ENCODE data around the gene LAMC2. TPM values are rescaled to one million over a fixed set of nuclear protein-coding genes. Genes with fewer than 3 reads are reported as not detected.

The LAMC2 gene
- total RNA-seq (under 1 TPM; 0.90 to 0.91 TPM), polyA plus RNA-seq (1 to 10 TPM; 1.0 to 1.2 TPM)
- long read RNA-seq, donor 1, partial matches to known transcripts, result 0 of 1 reads
- long read RNA-seq, donor 1, other reads (novel, unspliced or antisense), result 1 of 1 reads
- long read RNA-seq, donor 2, partial matches to known transcripts, result 1 of 1 reads
- long read RNA-seq, donor 2, other reads (novel, unspliced or antisense), result 0 of 1 reads

GRCh38 chr1:183185941-183186490 lies at the start of gene LAMC2:
LAMC2 (plus strand) TSS chr1:183186264; CDS start chr1:183186353, 89 bp downstream.
- Histone ChIP-seq H3K4me3 (ENCODE audit: low read length in 2 of 2) (no peak within 1 kb of the TSS), H3K27ac (ENCODE audit: low read depth in 1 of 2, low read length in 2 of 2) (no peak within 1 kb of the TSS), H3K9me3 (ENCODE audit: control insufficient read depth, low read length) (no peaks in the 10 kb centered on the region), H3K27me3 (ENCODE audit: control insufficient read depth in 1 of 2, insufficient read depth in 2 of 2, low read length in 1 of 2) (no peaks in the 10 kb centered on the region), H3K36me3 (ENCODE audit: control insufficient read depth in 1 of 2, insufficient read depth in 2 of 2, low read length in 1 of 2) (no peaks in the 10 kb centered on the region), H3K4me1 (ENCODE audit: control insufficient read depth in 1 of 2, insufficient read depth in 2 of 2, low read length in 2 of 2) (no peaks in the 10 kb centered on the region)
- intact Hi-C loops (cut with DNase I), result no loop called here
- ATAC-seq (ENCODE audit: low FRiP score) (peak; percentile 56), DNase-seq (no peak)
- whole genome bisulfite sequencing, 2 donors, result 53 to 60% methylated on average over 26 to 30 of the region's 30 CpGs

DNA sequence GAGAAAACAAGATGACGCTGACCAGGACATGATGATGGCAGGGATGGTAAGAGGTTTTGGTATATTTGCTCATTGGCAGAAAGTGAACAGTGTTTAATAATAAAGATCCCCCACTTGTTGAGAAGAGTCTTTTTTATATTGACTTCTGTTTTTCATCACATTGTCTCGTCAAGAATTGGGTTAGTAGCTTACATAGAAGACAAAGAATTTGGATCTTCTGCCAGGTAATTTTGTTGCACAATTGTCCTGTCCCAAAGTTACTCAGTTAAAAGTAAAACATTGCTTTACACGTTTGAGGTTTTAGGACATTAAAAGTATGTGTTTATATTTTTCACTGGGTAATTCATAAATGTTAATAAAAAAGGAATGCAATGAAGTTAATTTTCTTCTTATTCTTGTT lies 48.3 kb upstream of the LAMC2 start:
- intact Hi-C loops (cut with DNase I), result loop anchor here in 1 of 2 donors (10.0 kb wide), 2 partner anchors 97 to 283 kb away; no protein-coding TSS in a partner anchor
- H3K36me3 ChIP-seq (ENCODE audit: control insufficient read depth in 1 of 2, insufficient read depth in 2 of 2, low read length in 1 of 2), result peaks cover 15 to 19% of the 10 kb centered on the region in 2 donors
- no peaks in the 10 kb centered on the region for H3K27me3 ChIP-seq (ENCODE audit: control insufficient read depth in 1 of 2, insufficient read depth in 2 of 2, low read length in 1 of 2)
- H3K4me3 ChIP-seq (ENCODE audit: low read length in 2 of 2), result no peak overlapping the region
- no peak overlapping the region for H3K27ac ChIP-seq (ENCODE audit: low read depth in 1 of 2, low read length in 2 of 2)
- no peaks in the 10 kb centered on the region for H3K4me1 ChIP-seq (ENCODE audit: control insufficient read depth in 1 of 2, insufficient read depth in 2 of 2, low read length in 2 of 2)
- no peak for ATAC-seq (ENCODE audit: low FRiP score)
- no peak for DNase-seq
- 51 to 56% methylated on average over 3 of the region's 3 CpGs for WGBS, 2 donors
- no peaks in the 10 kb centered on the region for H3K9me3 ChIP-seq (ENCODE audit: control insufficient read depth, low read length)

- Histone ChIP-seq H3K27me3 (ENCODE audit: control insufficient read depth in 1 of 2, insufficient read depth in 2 of 2, low read length in 1 of 2) (no peaks in the 10 kb centered on the region), H3K4me3 (ENCODE audit: low read length in 2 of 2) (no peak overlapping the region), H3K27ac (ENCODE audit: low read depth in 1 of 2, low read length in 2 of 2) (no peak overlapping the region), H3K4me1 (ENCODE audit: control insufficient read depth in 1 of 2, insufficient read depth in 2 of 2, low read length in 2 of 2) (no peaks in the 10 kb centered on the region), H3K9me3 (ENCODE audit: control insufficient read depth, low read length) (no peaks in the 10 kb centered on the region), H3K36me3 (ENCODE audit: control insufficient read depth in 1 of 2, insufficient read depth in 2 of 2, low read length in 1 of 2) (peaks cover 14 to 18% of the 10 kb centered on the region in 2 donors)
- no peak for DNase-seq
- no peak for ATAC-seq (ENCODE audit: low FRiP score)
- intact Hi-C loops (cut with DNase I), result loop anchor here in 1 of 2 donors (10.0 kb wide), 2 partner anchors 96 to 284 kb away; no protein-coding TSS in a partner anchor
- 68 to 73% methylated on average over 4 of the region's 4 CpGs for WGBS, 2 donors
These were observed 47.8 kb upstream of the LAMC2 start for GRCh38 chr1:183138301-183138700.

- Histone ChIP-seq H3K27ac (ENCODE audit: low read depth in 1 of 2, low read length in 2 of 2) (no peak overlapping the region), H3K4me3 (ENCODE audit: low read length in 2 of 2) (no peak overlapping the region), H3K27me3 (ENCODE audit: control insufficient read depth in 1 of 2, insufficient read depth in 2 of 2, low read length in 1 of 2) (no peaks in the 10 kb centered on the region), H3K36me3 (ENCODE audit: control insufficient read depth in 1 of 2, insufficient read depth in 2 of 2, low read length in 1 of 2) (peaks cover 12 to 16% of the 10 kb centered on the region in 2 donors), H3K4me1 (ENCODE audit: control insufficient read depth in 1 of 2, insufficient read depth in 2 of 2, low read length in 2 of 2) (no peaks in the 10 kb centered on the region), H3K9me3 (ENCODE audit: control insufficient read depth, low read length) (no peaks in the 10 kb centered on the region)
- no peak for ATAC-seq (ENCODE audit: low FRiP score)
- DNase-seq, result no peak
- intact Hi-C loops (cut with DNase I), result loop anchor here in 1 of 2 donors (10.0 kb wide), 2 partner anchors 95 to 285 kb away; no protein-coding TSS in a partner anchor
- 79 to 80% methylated on average over 4 of the region's 4 CpGs for WGBS, 2 donors
These were observed 46.7 kb upstream of the LAMC2 start for GRCh38 chr1:183139281-183139942.

- Histone ChIP-seq H3K4me3 (ENCODE audit: low read length in 2 of 2) (no peak overlapping the region), H3K36me3 (ENCODE audit: control insufficient read depth in 1 of 2, insufficient read depth in 2 of 2, low read length in 1 of 2) (peaks cover 10% of the 10 kb centered on the region in 2 donors), H3K27me3 (ENCODE audit: control insufficient read depth in 1 of 2, insufficient read depth in 2 of 2, low read length in 1 of 2) (no peaks in the 10 kb centered on the region), H3K9me3 (ENCODE audit: control insufficient read depth, low read length) (no peaks in the 10 kb centered on the region), H3K27ac (ENCODE audit: low read depth in 1 of 2, low read length in 2 of 2) (no peak overlapping the region), H3K4me1 (ENCODE audit: control insufficient read depth in 1 of 2, insufficient read depth in 2 of 2, low read length in 2 of 2) (no peaks in the 10 kb centered on the region)
- intact Hi-C loops (cut with DNase I), result loop anchor here in 1 of 2 donors (10.0 kb wide), 1 partner anchor 176 kb away; no protein-coding TSS in a partner anchor
- ATAC-seq (ENCODE audit: low FRiP score), result no peak
- DNase-seq, result no peak
These were observed 45.4 kb upstream of the LAMC2 start for GRCh38 chr1:183140633-183141032.

DNA sequence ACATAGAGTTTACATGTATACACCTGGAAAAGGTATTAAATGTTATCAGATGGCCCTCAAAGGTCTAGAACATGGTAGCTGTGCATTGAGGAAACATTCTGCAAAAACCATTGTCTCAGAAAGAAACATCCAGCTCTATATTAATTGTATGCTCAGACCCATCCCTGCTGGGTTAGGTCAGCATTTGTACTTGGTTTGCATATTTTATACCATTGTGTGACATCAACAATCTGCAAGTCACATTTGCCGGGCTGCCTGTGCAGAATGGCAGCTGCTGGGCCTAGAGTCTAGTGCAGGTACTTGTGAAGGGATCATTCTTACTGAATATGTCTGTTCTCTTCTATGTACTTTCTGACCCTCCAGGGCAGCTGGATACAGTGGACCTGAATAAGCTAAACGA lies 43.9 kb upstream of the LAMC2 start:
- H3K27ac ChIP-seq (ENCODE audit: low read depth in 1 of 2, low read length in 2 of 2), result no peak overlapping the region
- WGBS, 2 donors, result 75 to 79% methylated on average over 2 of the region's 2 CpGs

GRCh38 chr1:183143576-183144315 lies 42.3 kb upstream of the LAMC2 start:
- Histone ChIP-seq H3K27me3 (ENCODE audit: control insufficient read depth in 1 of 2, insufficient read depth in 2 of 2, low read length in 1 of 2) (no peaks in the 10 kb centered on the region), H3K4me3 (ENCODE audit: low read length in 2 of 2) (no peak overlapping the region), H3K4me1 (ENCODE audit: control insufficient read depth in 1 of 2, insufficient read depth in 2 of 2, low read length in 2 of 2) (peaks cover 0 to 1% of the 10 kb centered on the region in 2 donors), H3K27ac (ENCODE audit: low read depth in 1 of 2, low read length in 2 of 2) (no peak overlapping the region), H3K9me3 (ENCODE audit: control insufficient read depth, low read length) (no peaks in the 10 kb centered on the region), H3K36me3 (ENCODE audit: control insufficient read depth in 1 of 2, insufficient read depth in 2 of 2, low read length in 1 of 2) (peaks cover 6 to 10% of the 10 kb centered on the region in 2 donors)
- 33 to 34% methylated on average over 7 of the region's 7 CpGs for WGBS, 2 donors
- DNase-seq, result no peak
- ATAC-seq (ENCODE audit: low FRiP score), result no peak
- intact Hi-C loops (cut with DNase I), result loop anchor here in 1 of 2 donors (10.0 kb wide), 1 partner anchor 179 kb away; no protein-coding TSS in a partner anchor

More for the DNA sequence above, 43.9 kb upstream of the LAMC2 start:
- intact Hi-C loops (cut with DNase I), result loop anchor here in 1 of 2 donors (10.0 kb wide), 1 partner anchor 177 kb away; no protein-coding TSS in a partner anchor
- Histone ChIP-seq H3K4me3 (ENCODE audit: low read length in 2 of 2) (no peak overlapping the region), H3K4me1 (ENCODE audit: control insufficient read depth in 1 of 2, insufficient read depth in 2 of 2, low read length in 2 of 2) (no peaks in the 10 kb centered on the region), H3K27me3 (ENCODE audit: control insufficient read depth in 1 of 2, insufficient read depth in 2 of 2, low read length in 1 of 2) (no peaks in the 10 kb centered on the region), H3K36me3 (ENCODE audit: control insufficient read depth in 1 of 2, insufficient read depth in 2 of 2, low read length in 1 of 2) (peaks cover 7 to 10% of the 10 kb centered on the region in 2 donors), H3K9me3 (ENCODE audit: control insufficient read depth, low read length) (no peaks in the 10 kb centered on the region)
- ATAC-seq (ENCODE audit: low FRiP score), result no peak
- DNase-seq, result no peak

DNA sequence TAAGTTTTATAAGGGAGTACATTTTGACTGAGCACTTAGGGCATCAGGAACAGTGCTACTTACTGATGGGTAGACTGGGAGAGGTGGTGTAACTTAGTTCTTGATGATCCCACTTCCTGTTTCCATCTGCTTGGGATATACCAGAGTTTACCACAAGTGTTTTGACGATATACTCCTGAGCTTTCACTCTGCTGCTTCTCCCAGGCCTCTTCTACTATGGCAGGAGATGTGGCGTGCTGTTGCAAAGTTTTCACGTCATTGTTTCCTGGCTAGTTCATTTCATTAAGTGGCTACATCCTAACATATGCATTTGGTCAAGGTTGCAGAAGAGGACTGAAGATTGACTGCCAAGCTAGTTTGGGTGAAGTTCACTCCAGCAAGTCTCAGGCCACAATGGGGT lies 41.3 kb upstream of the LAMC2 start:
- Histone ChIP-seq H3K36me3 (ENCODE audit: control insufficient read depth in 1 of 2, insufficient read depth in 2 of 2, low read length in 1 of 2) (peaks cover 6 to 10% of the 10 kb centered on the region in 2 donors), H3K9me3 (ENCODE audit: control insufficient read depth, low read length) (no peaks in the 10 kb centered on the region), H3K4me3 (ENCODE audit: low read length in 2 of 2) (no peak overlapping the region), H3K27me3 (ENCODE audit: control insufficient read depth in 1 of 2, insufficient read depth in 2 of 2, low read length in 1 of 2) (no peaks in the 10 kb centered on the region), H3K4me1 (ENCODE audit: control insufficient read depth in 1 of 2, insufficient read depth in 2 of 2, low read length in 2 of 2) (peaks cover 0 to 4% of the 10 kb centered on the region in 2 donors), H3K27ac (ENCODE audit: low read depth in 1 of 2, low read length in 2 of 2) (no peak overlapping the region)
- ATAC-seq (ENCODE audit: low FRiP score) (no peak), DNase-seq (no peak)
- WGBS, 2 donors, result 66 to 85% methylated on average over 3 of the region's 3 CpGs
- intact Hi-C loops (cut with DNase I), result loop anchor here in 1 of 2 donors (10.0 kb wide), 1 partner anchor 180 kb away; no protein-coding TSS in a partner anchor

Measured in aorta (tissue), 5 donors.